HAP-1 (cell line): ENCODE results near the gene BTBD9.

Experiments
- DNase-seq, 2 experiments: peaks; one replicate each; pipeline ENCODE4 v3.0.0-alpha.2; 2016 to 2020; ENCODE audit warnings: low spot score in 2 of 2
- H3K27me3 ChIP-seq: fragments of 250-450 bp; sonication (Bioruptor Pico); 2 replicates; pipeline ENCODE4 v1.5.1; 2020; ENCODE audit warnings: low read depth, mild to moderate bottlenecking, moderate library complexity
- H3K36me3 ChIP-seq: fragments of 250-450 bp; sonication (Bioruptor Pico); replicated peaks from 2 replicates; pipeline ENCODE4 v1.5.1; 2020; ENCODE audit warnings: mild to moderate bottlenecking
- H3K4me1 ChIP-seq: fragments of 250-450 bp; sonication (Bioruptor Pico); 2 replicates; pipeline ENCODE4 v1.5.1; 2020; ENCODE audit warnings: mild to moderate bottlenecking
- H3K4me3 ChIP-seq: fragments of 250-450 bp; sonication (Bioruptor Pico); 2 replicates; pipeline ENCODE4 v1.5.1; 2020; ENCODE audit warnings: mild to moderate bottlenecking, moderate library complexity
- H3K9me3 ChIP-seq: fragments of 250-450 bp; sonication (Bioruptor Pico); 2 replicates; pipeline ENCODE4 v1.5.1; 2020; ENCODE audit warnings: mild to moderate bottlenecking, moderate library complexity
- in situ Hi-C: fragments of 300-500 bp; cut with MboI; formaldehyde crosslinking; loops from 3 replicates; pipeline ENCODE4 v1.14.3; 2020; ENCODE audit warnings: low sequenced_read_pairs, inconsistent platforms, mixed read lengths

BTBD9 gene

DNA sequence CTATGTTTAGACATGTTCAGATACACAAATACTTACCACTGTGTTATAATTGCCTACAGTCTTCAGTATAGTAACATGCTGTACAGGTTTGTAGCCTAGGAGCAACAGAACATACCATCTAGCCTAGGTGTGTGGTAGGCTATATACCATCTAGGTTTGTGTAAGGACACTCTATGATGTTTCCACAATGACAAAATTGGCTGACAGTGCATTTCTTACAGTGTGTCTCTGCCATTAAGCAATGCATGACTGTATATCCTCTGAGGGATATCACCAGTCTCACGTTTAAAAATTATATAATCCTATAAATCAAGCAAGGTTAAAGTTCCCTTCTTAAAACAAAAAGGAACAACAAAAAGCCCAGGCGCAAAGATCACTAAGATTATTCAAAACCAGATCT lies 352.2 kb downstream of the BTBD9 start:
- Histone ChIP-seq H3K9me3 (no peaks in the 10 kb centered on the region), H3K4me3 (no peak overlapping the region), H3K4me1 (no peaks in the 10 kb centered on the region), H3K36me3 (no peaks in the 10 kb centered on the region), H3K27me3 (no peaks in the 10 kb centered on the region)
- no peak for DNase-seq
- in situ Hi-C loops, result no loop called here

DNA sequence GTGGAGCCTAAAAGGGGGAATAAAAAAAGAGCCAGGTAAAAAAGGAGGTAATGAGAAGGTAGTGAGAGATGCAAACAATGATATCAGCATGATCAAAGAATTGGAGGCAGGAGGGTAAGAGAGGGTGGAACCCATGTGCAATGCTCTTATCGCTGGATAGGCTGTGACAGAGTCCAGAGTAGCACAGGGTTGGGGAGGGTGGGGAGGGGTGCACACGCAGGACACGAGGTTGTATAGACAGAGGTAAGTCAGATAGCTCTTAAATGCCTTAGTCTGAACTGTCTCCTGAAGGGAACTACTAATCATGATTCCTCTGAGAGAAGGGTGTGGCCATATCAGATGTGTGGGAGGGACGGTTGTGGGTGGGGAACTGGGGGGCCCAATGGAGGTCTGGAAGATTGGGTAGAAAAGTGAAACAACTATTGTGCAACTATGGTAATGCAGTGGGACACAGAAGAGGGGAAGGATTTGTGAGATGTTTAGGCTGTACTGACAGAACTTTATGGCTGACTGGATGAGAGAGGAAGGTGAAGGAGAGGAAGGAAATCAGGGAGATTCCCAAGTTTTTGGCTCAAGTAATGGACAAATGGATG lies 354.8 kb downstream of the BTBD9 start:
- Histone ChIP-seq H3K9me3 (no peaks in the 10 kb centered on the region), H3K36me3 (no peaks in the 10 kb centered on the region), H3K4me3 (no peak overlapping the region), H3K27me3 (no peaks in the 10 kb centered on the region), H3K4me1 (peaks cover 21% of the 10 kb centered on the region)
- in situ Hi-C loops, result no loop called here
- no peak for DNase-seq

DNA sequence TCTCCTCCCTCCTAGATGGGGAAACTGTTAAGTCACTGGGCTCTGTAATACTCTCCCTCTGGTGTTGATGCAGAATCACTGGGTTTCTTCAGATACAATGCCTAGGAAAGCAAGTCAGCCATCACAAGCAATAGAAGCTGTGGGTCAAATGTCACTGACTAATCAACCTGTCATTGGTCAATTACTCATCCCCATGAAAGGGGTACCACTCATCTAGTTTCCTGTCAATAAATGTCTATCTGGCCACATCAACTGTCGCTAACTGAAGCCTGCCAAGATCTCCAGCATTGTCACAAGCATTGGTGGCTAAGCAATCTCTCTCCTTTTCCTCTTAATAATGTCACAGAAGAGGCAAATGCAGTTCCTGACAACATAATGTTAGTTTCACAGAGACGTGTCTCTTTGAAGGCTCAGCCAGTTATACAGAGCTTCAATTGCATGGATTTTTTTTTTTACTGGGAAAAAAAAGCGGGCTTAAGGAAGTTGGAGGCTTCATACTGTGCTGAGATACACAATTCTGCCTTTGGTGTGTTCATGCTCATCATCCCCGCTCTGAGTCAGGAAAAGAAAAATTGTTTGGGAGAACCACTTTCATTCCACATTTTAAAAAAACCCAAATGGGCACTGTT lies 355.9 kb downstream of the BTBD9 start:
- Histone ChIP-seq H3K4me1 (peaks cover 21% of the 10 kb centered on the region), H3K9me3 (no peaks in the 10 kb centered on the region), H3K36me3 (no peaks in the 10 kb centered on the region), H3K4me3 (no peak overlapping the region), H3K27me3 (no peaks in the 10 kb centered on the region)
- DNase-seq, result no peak
- in situ Hi-C loops, result no loop called here

DNA sequence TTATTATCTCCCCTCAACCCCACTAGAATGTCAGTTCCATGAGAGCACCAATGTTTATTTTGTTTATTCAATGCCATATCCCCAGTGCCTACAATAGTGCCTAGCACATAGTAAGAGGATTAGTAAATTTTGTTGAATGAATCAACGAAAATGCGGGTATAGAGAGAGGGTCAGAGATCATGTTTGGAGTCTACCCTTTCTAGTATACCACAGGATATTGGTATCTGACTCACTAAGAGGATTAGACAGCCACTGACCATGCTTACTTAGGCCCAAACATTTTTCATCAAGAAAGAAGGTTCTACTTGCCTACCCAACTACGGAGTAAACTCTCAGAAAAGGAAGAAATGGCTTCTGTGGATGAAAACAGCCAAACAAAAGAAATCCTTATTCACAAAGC lies 356.8 kb downstream of the BTBD9 start:
- Histone ChIP-seq H3K4me1 (peaks cover 21% of the 10 kb centered on the region), H3K9me3 (no peaks in the 10 kb centered on the region), H3K36me3 (no peaks in the 10 kb centered on the region), H3K27me3 (no peaks in the 10 kb centered on the region), H3K4me3 (no peak overlapping the region)
- in situ Hi-C loops, result no loop called here
- no peak for DNase-seq

DNA sequence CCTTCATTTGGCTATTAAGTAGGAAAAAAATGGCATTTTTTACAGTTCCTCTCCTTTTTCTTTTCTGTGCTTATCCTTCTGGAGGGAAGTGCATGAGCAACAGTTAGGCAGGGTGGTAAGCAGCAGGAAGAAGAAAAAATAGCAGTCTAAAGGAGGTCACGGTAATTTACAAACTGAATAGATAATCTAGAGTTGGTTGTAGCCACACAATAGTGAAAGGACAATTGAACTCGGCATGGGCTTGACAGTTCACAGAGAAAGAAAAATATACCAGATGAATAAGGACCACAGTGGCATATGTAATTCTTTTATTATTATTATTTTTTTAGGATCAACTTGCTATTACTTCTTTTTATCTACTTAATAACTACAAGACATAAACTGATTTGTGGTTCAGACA lies 358.6 kb downstream of the BTBD9 start:
- in situ Hi-C loops, result no loop called here
- Histone ChIP-seq H3K36me3 (no peaks in the 10 kb centered on the region), H3K4me3 (no peak overlapping the region), H3K9me3 (no peaks in the 10 kb centered on the region), H3K27me3 (no peaks in the 10 kb centered on the region), H3K4me1 (peaks cover 21% of the 10 kb centered on the region)
- peak; percentile 27 to 79 for DNase-seq

DNA sequence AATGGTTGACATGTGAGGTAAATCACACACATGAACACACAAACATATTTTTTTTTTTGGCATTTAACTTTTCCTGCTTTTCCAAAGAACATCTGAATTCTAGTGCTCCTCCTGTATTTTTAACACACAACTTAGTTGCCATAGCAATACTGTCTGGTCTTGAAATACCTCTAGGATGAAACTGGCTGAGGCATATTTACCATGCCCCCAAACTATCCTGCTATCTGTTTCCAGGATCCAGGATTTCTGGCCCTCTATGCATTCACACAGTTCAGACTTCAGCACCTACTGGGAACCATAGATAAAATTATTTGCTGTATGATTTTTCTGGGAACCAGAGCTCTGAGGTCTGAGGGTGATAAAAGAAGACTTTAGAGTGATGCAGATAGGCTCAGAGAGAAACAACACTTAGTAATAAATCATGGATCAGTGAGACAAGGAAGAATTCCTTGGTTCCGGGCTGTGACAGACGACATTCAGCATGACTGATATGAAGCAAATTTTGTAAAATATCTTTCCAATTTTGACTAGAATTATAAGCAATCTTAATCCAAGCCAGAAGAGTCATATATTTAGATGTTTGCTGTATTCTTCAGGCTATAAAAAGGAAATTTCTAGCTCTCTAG lies 359.7 kb downstream of the BTBD9 start:
- H3K36me3 ChIP-seq, result no peaks in the 10 kb centered on the region
- no peaks in the 10 kb centered on the region for H3K27me3 ChIP-seq
- no peaks in the 10 kb centered on the region for H3K9me3 ChIP-seq
- H3K4me1 ChIP-seq, result peaks cover 21% of the 10 kb centered on the region
- no peak for DNase-seq
- in situ Hi-C loops, result no loop called here
- no peak overlapping the region for H3K4me3 ChIP-seq

DNA sequence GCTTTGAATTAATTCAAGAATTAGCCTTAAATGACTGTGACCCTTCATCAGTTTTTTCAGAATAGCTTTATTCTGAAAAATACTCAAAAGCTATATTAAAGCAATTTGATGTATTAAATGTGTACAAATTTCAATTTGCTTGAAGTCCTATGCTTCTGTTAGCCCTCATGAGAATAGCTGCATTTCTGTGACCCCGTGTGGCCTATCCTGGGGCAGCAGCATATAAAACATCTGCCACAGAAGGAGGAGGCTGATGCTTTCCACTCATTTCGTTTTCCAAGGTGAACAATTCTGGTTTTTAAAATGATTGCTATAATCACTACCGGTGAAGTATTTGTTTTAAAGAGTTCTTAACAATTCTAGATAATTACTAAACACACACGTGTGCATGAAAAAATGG lies 360.3 kb downstream of the BTBD9 start:
- no peak overlapping the region for H3K4me3 ChIP-seq
- no peaks in the 10 kb centered on the region for H3K9me3 ChIP-seq
- H3K27me3 ChIP-seq, result no peaks in the 10 kb centered on the region
- in situ Hi-C loops, result no loop called here
- DNase-seq, result no peak
- peaks cover 21% of the 10 kb centered on the region for H3K4me1 ChIP-seq
- H3K36me3 ChIP-seq, result no peaks in the 10 kb centered on the region

DNA sequence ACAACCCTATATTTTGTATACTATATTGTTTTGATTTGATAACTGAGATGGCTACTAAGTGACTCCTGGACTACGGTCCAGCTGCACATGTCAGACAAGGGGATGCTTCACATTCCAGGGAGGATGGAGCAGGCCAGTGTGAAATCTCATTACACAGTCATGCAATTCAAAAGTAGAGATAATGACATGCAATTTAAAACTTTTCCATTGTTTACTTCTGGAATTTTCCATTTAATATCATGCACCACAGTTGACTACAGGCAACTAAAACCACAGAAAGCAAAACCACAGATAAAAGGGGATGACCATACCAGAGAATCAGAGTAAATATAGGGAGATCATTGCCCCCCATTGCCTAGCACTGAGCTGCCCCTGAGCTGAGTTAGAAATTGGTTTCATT lies 366.4 kb downstream of the BTBD9 start:
- no peak for DNase-seq
- H3K4me3 ChIP-seq, result no peak overlapping the region
- no peaks in the 10 kb centered on the region for H3K4me1 ChIP-seq
- in situ Hi-C loops, result no loop called here
- H3K9me3 ChIP-seq, result no peaks in the 10 kb centered on the region
- no peaks in the 10 kb centered on the region for H3K27me3 ChIP-seq
- no peaks in the 10 kb centered on the region for H3K36me3 ChIP-seq

DNA sequence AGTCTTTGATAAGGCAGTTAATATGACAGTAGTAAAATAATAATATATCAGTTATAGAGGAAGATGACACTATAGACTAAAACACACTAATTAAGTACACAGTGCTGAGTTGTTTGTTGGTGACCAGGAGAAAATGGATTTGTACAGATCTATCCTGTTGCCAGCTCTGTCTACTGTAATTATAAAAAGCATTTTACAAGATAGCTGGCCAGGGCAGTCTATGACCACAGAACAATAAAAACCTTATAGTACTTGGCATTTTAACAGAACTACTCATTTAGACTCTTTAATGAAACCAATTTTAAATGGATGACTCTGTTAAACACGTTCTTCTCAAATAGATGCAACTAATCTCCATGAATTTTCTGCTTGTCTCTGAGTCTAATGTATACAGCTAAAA lies 367.5 kb downstream of the BTBD9 start:
- H3K27me3 ChIP-seq, result no peaks in the 10 kb centered on the region
- no peak for DNase-seq
- H3K4me3 ChIP-seq, result no peak overlapping the region
- no peaks in the 10 kb centered on the region for H3K36me3 ChIP-seq
- H3K4me1 ChIP-seq, result no peaks in the 10 kb centered on the region
- in situ Hi-C loops, result no loop called here
- H3K9me3 ChIP-seq, result no peaks in the 10 kb centered on the region

DNA sequence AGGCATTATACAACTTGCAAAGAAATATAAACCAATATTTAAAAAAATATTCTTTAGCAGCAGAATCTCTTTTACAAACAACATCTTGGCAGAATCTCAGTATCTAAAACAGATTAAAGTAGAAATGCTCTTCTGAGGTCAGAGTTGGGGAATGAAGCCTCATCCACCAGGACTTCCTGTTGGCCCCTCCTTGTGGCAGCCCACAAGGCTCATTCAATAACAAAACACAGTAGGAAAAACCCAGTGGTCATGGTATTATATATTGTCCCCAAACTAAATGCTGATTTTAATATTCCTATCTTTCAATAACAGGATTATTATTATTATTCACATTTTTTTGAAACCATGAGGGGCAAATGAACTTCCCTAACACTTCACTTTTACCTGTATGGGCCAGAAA lies 368.6 kb downstream of the BTBD9 start:
- Histone ChIP-seq H3K27me3 (no peaks in the 10 kb centered on the region), H3K9me3 (no peaks in the 10 kb centered on the region), H3K36me3 (no peaks in the 10 kb centered on the region), H3K4me1 (no peaks in the 10 kb centered on the region), H3K4me3 (no peak overlapping the region)
- in situ Hi-C loops, result no loop called here
- DNase-seq, result no peak

DNA sequence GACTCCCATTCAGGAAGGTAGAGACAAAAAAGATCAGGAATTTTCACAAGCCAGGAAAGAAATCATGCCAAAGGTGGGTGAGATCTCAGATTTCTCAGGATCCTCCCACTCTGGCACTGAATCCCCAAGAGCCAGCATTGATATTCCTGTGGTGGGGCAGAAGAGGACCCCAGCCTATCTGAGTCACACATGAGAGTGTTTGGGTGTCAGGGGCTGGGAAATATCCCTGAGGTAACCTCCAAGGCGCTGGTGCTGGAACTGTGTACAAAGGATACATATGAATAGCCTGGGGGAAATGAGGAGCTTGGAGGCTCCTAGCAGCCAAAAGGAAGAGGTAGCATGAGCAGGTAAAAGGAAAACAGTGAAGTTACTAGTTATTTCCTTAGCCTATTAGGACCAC lies 369.4 kb downstream of the BTBD9 start:
- no peak for DNase-seq
- H3K36me3 ChIP-seq, result no peaks in the 10 kb centered on the region
- in situ Hi-C loops, result no loop called here
- no peaks in the 10 kb centered on the region for H3K4me1 ChIP-seq
- no peak overlapping the region for H3K4me3 ChIP-seq
- no peaks in the 10 kb centered on the region for H3K9me3 ChIP-seq
- H3K27me3 ChIP-seq, result no peaks in the 10 kb centered on the region

DNA sequence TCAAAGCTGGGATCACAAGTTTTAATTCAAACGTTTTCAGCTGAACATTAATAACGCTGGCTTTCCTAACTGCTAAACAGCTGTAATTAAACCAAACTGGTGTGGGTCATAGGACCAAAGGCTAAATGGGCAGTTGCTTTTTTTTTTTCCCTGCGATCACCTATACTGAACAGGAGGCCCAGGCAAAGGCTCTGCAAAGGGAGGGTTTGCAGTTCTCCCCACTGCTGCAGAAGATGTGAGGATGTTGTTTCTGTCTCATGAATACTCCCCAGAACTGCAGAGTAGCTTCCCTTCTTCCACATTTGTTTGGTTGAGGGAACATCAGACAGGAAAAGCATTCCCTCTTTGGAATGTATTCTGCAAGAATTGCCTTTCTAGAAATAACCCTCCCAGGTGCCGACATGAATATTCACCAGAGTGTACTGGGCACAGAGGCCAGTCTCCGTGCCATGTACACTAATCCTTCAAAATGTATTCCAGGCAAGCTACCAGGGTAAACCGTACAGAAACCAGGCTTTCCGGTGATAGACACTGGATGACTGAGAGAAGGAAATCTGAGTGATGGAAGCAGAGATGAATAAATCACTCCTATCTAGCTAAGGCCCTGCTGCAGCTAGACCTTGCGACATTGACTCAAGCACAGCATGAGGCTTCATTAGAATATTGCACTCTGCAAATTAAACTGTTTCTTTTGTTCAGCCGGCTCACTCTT lies 370.1 kb downstream of the BTBD9 start:
- Histone ChIP-seq H3K4me1 (no peaks in the 10 kb centered on the region), H3K27me3 (no peaks in the 10 kb centered on the region), H3K9me3 (no peaks in the 10 kb centered on the region), H3K36me3 (no peaks in the 10 kb centered on the region), H3K4me3 (no peak overlapping the region)
- in situ Hi-C loops, result no loop called here
- DNase-seq, result no peak

DNA sequence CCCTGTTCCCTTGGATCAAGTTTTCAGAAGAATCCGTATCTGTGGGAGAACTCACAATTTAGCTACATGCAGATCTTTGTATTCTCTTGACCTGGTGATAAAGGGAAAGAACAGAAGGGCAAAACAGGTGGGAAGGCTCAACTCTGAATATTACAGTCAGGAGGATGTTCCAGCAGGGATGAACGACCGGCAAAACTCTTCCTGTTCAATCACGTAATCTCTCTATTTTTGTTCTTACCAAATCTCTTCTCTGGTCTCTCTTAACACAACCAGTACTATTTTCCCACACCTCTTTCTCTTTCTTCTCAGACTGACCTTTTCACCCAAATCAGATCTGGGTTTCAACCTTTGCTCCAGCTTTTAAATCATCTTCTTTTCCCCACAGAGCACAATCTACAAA lies 371.4 kb downstream of the BTBD9 start:
- no peak for DNase-seq
- no peaks in the 10 kb centered on the region for H3K36me3 ChIP-seq
- in situ Hi-C loops, result no loop called here
- H3K4me3 ChIP-seq, result no peak overlapping the region
- H3K27me3 ChIP-seq, result no peaks in the 10 kb centered on the region
- H3K4me1 ChIP-seq, result no peaks in the 10 kb centered on the region; the same call in 1 of the 2 replicates
- H3K9me3 ChIP-seq, result no peaks in the 10 kb centered on the region

DNA sequence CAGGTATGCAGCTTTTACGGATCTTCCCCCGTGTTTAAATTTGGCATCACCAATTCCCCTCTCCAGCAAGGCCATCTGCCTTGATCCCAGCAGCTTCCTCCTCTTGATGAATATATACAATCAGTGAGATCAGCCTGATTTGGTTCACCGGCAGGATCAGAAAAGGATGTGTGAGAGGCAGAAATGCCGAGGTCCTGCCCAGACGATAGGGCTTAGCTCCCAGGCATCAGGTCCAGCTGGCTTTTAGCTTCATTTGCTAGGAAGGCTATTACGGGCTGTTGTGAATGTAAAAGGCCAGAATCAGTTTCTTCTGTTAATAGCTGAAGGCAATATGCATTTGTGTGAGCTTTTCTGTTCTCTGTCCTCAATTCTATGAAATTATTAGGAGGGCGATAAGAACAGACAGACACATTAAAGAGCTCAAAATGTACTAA lies 372.8 kb downstream of the BTBD9 start:
- Histone ChIP-seq H3K4me1 (peaks cover 13% of the 10 kb centered on the region), H3K27me3 (no peaks in the 10 kb centered on the region)

More for the DNA sequence above, 372.8 kb downstream of the BTBD9 start:
- Histone ChIP-seq H3K36me3 (no peaks in the 10 kb centered on the region), H3K9me3 (no peaks in the 10 kb centered on the region), H3K4me3 (no peak overlapping the region)
- in situ Hi-C loops, result no loop called here
- DNase-seq, result no peak
